OCI-LY3 (cell line): ENCODE measurements around the gene NPRL2.

Experiments used
- H2AFZ ChIP-seq: fragments of 200-600, 300-600 bp; shearing (Covaris generic); 2 replicates; pipeline ENCODE4 v1.6.0; 2014; ENCODE audit warnings: antibody characterized with exemption, low read depth, low read length
- H3K27ac ChIP-seq: fragments of 200-600, 300-600 bp; sonication (generic); 2 replicates; pipeline ENCODE4 v1.5.1; 2014; ENCODE audit warnings: mild to moderate bottlenecking, low read length, moderate library complexity, mixed read lengths
- H3K27me3 ChIP-seq: fragments of 200-600, 300-600 bp; sonication (generic); 2 replicates; pipeline ENCODE4 v1.6.1; 2014; ENCODE audit warnings: low read depth, low read length, mixed read lengths
- H3K36me3 ChIP-seq: fragments of 200-600, 300-600 bp; sonication (generic); replicated peaks from 2 replicates; pipeline ENCODE3; 2014; ENCODE audit warnings: low read depth, low read length, mixed read lengths
- H3K4me1 ChIP-seq: fragments of 300-600, 200-600 bp; sonication (generic); 2 replicates; pipeline ENCODE4 v1.6.1; 2014; ENCODE audit warnings: low read length, mixed read lengths
- H3K4me2 ChIP-seq: fragments of 200-600, 300-600 bp; sonication (generic); 2 replicates; pipeline ENCODE4 v1.6.1; 2014; ENCODE audit warnings: low read length, mixed read lengths
- H3K4me3 ChIP-seq: fragments of 300-600, 200-600 bp; sonication (generic); 2 replicates; pipeline ENCODE4 v1.5.1; 2014; ENCODE audit warnings: antibody characterized with exemption, mild to moderate bottlenecking, low read length, moderate library complexity
- H3K79me2 ChIP-seq: fragments of 300-600, 200-600 bp; shearing (Covaris generic); 2 replicates; pipeline ENCODE4 v1.6.1; 2014; ENCODE audit warnings: mild to moderate bottlenecking, low read length, mixed read lengths
- H3K9ac ChIP-seq: fragments of 300-600, 200-600 bp; shearing (Covaris generic); 2 replicates; pipeline ENCODE4 v1.6.0; 2014; ENCODE audit warnings: mild to moderate bottlenecking, low read length, moderate library complexity
- H3K9me3 ChIP-seq: fragments of 200-600, 300-600 bp; shearing (Covaris generic); 2 replicates; pipeline ENCODE4 v1.6.1; 2014; ENCODE audit warnings: low read length, mixed read lengths; ENCODE audit not compliant: insufficient read depth
- H4K20me1 ChIP-seq: fragments of 200-600, 300-600 bp; sonication (generic); 2 replicates; pipeline ENCODE4 v1.6.1; 2016; ENCODE audit warnings: low read length, mixed read lengths; ENCODE audit not compliant: insufficient read depth
- CTCF ChIP-seq: fragments of 200-600, 300-600 bp; sonication (generic); IDR thresholded peaks from 2 replicates; pipeline ENCODE4 v1.5.1; 2014; ENCODE audit warnings: antibody characterized with exemption, low read length, low read depth
- EZH2phosphoT487 ChIP-seq: fragments of 200-600 bp; shearing (Covaris generic); IDR thresholded peaks from 2 replicates; pipeline ENCODE4 v1.6.1; 2018; ENCODE audit warnings: antibody characterized with exemption, mixed run types, low read depth

The NPRL2 gene

GRCh38 chr3:50322115-50322385 lies 28.5 kb downstream of the NPRL2 start:
- H4K20me1 ChIP-seq, result no peaks in the 10 kb centered on the region
- H3K4me3 ChIP-seq, result peak overlapping the region; percentile 84
- H2AFZ ChIP-seq, result no peak overlapping the region
- H3K36me3 ChIP-seq, result peaks cover 22% of the 10 kb centered on the region
- H3K9me3 ChIP-seq, result no peaks in the 10 kb centered on the region
- H3K4me1 ChIP-seq, result peaks cover 32% of the 10 kb centered on the region
- H3K79me2 ChIP-seq, result peaks cover 27% of the 10 kb centered on the region
- H3K27ac ChIP-seq, result 0 out of 2 replicates have a peak overlapping the region, but pooled peaks have one; percentile 74
- peak overlapping the region; percentile 86 for H3K9ac ChIP-seq
- no peak for TF ChIP-seq EZH2phosphoT487
- TF ChIP-seq CTCF, result no peak
- no peaks in the 10 kb centered on the region for H3K27me3 ChIP-seq
- peak overlapping the region; percentile 87 for H3K4me2 ChIP-seq

GRCh38 chr3:50321336-50322114 lies 29.1 kb downstream of the NPRL2 start:
- TF ChIP-seq EZH2phosphoT487 (no peak), CTCF (peak; percentile 61)
- peak overlapping the region; percentile 86 for H3K9ac ChIP-seq
- H3K4me1 ChIP-seq, result peaks cover 31% of the 10 kb centered on the region
- peak overlapping the region; percentile 84 for H3K4me3 ChIP-seq
- H3K27me3 ChIP-seq, result no peaks in the 10 kb centered on the region
- H4K20me1 ChIP-seq, result no peaks in the 10 kb centered on the region
- peak overlapping the region; percentile 87 for H3K4me2 ChIP-seq
- peak overlapping the region; percentile 93 for H2AFZ ChIP-seq
- peak overlapping the region; percentile 74 for H3K27ac ChIP-seq
- no peaks in the 10 kb centered on the region for H3K9me3 ChIP-seq
- H3K79me2 ChIP-seq, result peaks cover 23% of the 10 kb centered on the region
- peaks cover 24% of the 10 kb centered on the region for H3K36me3 ChIP-seq

GRCh38 chr3:50320853-50321335 lies 29.7 kb downstream of the NPRL2 start:
- Histone ChIP-seq H4K20me1 (no peaks in the 10 kb centered on the region), H3K4me3 (peak overlapping the region; percentile 84), H3K4me2 (peak overlapping the region; percentile 87), H3K27me3 (no peaks in the 10 kb centered on the region), H3K9ac (peak overlapping the region; percentile 86), H3K27ac (peak overlapping the region; percentile 74), H3K36me3 (peaks cover 28% of the 10 kb centered on the region), H3K79me2 (peaks cover 19% of the 10 kb centered on the region), H3K4me1 (peaks cover 31% of the 10 kb centered on the region), H2AFZ (peak overlapping the region; percentile 93), H3K9me3 (no peaks in the 10 kb centered on the region)
- TF ChIP-seq CTCF, result no peak
- no peak for TF ChIP-seq EZH2phosphoT487

GRCh38 chr3:50319894-50320625 lies 30.5 kb downstream of the NPRL2 start:
- Histone ChIP-seq H3K27me3 (no peaks in the 10 kb centered on the region), H3K79me2 (peaks cover 19% of the 10 kb centered on the region), H4K20me1 (no peaks in the 10 kb centered on the region), H3K4me2 (peak overlapping the region; percentile 87), H3K27ac (no peak overlapping the region), H3K9ac (peak overlapping the region; percentile 86), H3K36me3 (peaks cover 26% of the 10 kb centered on the region), H3K4me1 (peaks cover 31% of the 10 kb centered on the region), H3K9me3 (no peaks in the 10 kb centered on the region), H3K4me3 (peak overlapping the region; percentile 84), H2AFZ (no peak overlapping the region)
- TF ChIP-seq CTCF (no peak), EZH2phosphoT487 (no peak)
